Natural killer cell (primary cell): ENCODE measurements around the gene RNU6-8. TPM values are rescaled to one million over a fixed set of nuclear protein-coding genes. Genes with fewer than 3 reads are reported as not detected.

Experiments used
- ATAC-seq, 3 donors: fragments of 150-1000 bp in 2 of 3; fragments of 200-7000 bp in 1 of 3; cut with Tn5 transposase; 1 replicate in 1 of 3; 2 replicates in 2 of 3; pipeline ENCODE4 v1.10.0; 2021; ENCODE audit warnings: mild to moderate bottlenecking in 2 of 3, moderate library complexity in 2 of 3
- DNase-seq, 2 donors: peaks; one replicate each; pipeline versions ENCODE4 v3.0.0 to v3.0.0-alpha.2; 2013 to 2021; ENCODE audit warnings: mixed read lengths in 1 of 2
- H3K27ac ChIP-seq: one replicate; pipeline ENCODE4 v1.5.1; 2013; ENCODE audit warnings: mild to moderate bottlenecking, low read length
- H3K27me3 ChIP-seq: one replicate; pipeline ENCODE4 v1.6.1; 2013; ENCODE audit warnings: low read length; ENCODE audit not compliant: control insufficient read depth, insufficient read depth
- H3K36me3 ChIP-seq: one replicate; pipeline ENCODE4 v1.6.1; 2013; ENCODE audit warnings: low read length; ENCODE audit not compliant: control insufficient read depth, insufficient read depth
- H3K4me1 ChIP-seq: one replicate; pipeline ENCODE4 v1.6.1; 2013; ENCODE audit warnings: low read length; ENCODE audit not compliant: control insufficient read depth, insufficient read depth
- H3K4me3 ChIP-seq: one replicate; pipeline ENCODE4 v1.5.1; 2013; ENCODE audit warnings: low read length
- H3K9me3 ChIP-seq: one replicate; pipeline ENCODE4 v1.6.1; 2013; ENCODE audit warnings: low read length; ENCODE audit not compliant: control insufficient read depth, insufficient read depth
- H3K27ac Mint-ChIP-seq, 2 donors: one replicate each; pipeline ENCODE4 v1.8.0; 2022; ENCODE audit warnings: mild to moderate bottlenecking in 2 of 2, mixed read lengths in 2 of 2, moderate library complexity in 1 of 2
- H3K27me3 Mint-ChIP-seq, 2 donors: one replicate each; pipeline ENCODE4 v1.8.0; 2022; ENCODE audit warnings: low read depth in 2 of 2, mixed read lengths in 2 of 2
- H3K36me3 Mint-ChIP-seq: one replicate; pipeline ENCODE4 v1.8.0; 2022; ENCODE audit warnings: mixed read lengths
- H3K4me1 Mint-ChIP-seq, 2 donors: one replicate each; pipeline ENCODE4 v1.8.0; 2022; ENCODE audit warnings: mixed read lengths in 2 of 2
- H3K4me3 Mint-ChIP-seq: one replicate; pipeline ENCODE4 v1.8.0; 2022; ENCODE audit warnings: mild to moderate bottlenecking, moderate library complexity, mixed read lengths
- H3K9me3 Mint-ChIP-seq, 2 donors: one replicate each; pipeline ENCODE4 v1.8.0; 2022; ENCODE audit warnings: mixed read lengths in 2 of 2
- WGBS: methylation state at CpG from one replicate; pipeline ENCODE4 v1.1.7; 2013; ENCODE audit warnings: missing lambda C conversion rate; ENCODE audit not compliant: insufficient coverage; 5-methylcytosine and 5-hydroxymethylcytosine counted together
- intact Hi-C: fragments of 100-400 bp; cut with micrococcal nuclease; formaldehyde crosslinking; loops from one replicate; pipeline ENCODE4 v1.14.2; 2022
- total RNA-seq, 4 donors: library from RNA; stranded (reverse); fragments of 120-200 nt in 1 of 4; gene quantifications; one replicate each; pipeline versions ENCODE4 v1.2.3 to v1.2.4, GENCODE V29; 2013 to 2022
- TF ChIP-seq, protein P1 (sequence below): fragments of 200-600 bp; IDR thresholded peaks from one replicate; pipeline ENCODE4 v1.8.0; 2022; ENCODE audit warnings: antibody characterized with exemption

RNU6-8 gene
- total RNA-seq, 3 donors from 2014 or later (not counting 1 experiment from before 2014, with no cell fraction given), result not detected

DNA sequence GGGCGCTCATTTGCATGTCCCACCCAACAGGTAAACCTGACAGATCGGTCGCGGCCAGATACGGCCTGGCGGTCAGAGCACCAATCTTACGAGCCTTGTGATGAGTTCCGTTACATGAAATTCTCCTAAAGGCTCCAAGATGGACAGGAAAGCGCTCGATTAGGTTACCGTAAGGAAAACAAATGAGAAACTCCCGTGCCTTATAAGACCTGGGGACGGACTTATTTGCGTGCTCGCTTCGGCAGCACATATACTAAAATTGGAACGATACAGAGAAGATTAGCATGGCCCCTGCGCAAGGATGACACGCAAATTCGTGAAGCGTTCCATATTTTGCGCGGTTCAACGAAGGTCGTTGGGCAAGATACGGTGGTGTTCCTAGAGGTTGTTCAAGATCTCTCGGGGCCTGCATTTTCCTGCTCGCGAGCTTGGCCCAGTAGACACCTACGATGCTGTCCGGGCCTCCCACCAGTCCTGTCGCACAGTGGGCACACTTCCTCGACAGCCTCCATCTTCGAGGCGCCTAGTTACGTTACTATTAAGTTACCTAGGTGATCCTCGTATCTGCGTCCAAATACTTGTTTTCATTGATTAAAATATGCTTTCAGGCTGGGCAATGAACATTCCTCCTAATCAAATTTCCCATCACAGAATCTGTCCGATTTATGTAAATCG is 1.1 kb downstream of the RNU6-8 start, which contains the start of gene RNU6-7:
Gene RNU6-7, plus strand, starts transcription at position 230 of the 675 bp plus-strand sequence.
- intact Hi-C loops, result loop anchor here (5.0 kb wide), 1 partner anchor 640 kb away; the partner anchor contains the start of gene NUBPL
- DNase-seq, result peak in 1 of 2 donors; percentile 73
- peak within 1 kb of the TSS; percentile 89 to 92 for H3K27ac Mint-ChIP-seq

DNA sequence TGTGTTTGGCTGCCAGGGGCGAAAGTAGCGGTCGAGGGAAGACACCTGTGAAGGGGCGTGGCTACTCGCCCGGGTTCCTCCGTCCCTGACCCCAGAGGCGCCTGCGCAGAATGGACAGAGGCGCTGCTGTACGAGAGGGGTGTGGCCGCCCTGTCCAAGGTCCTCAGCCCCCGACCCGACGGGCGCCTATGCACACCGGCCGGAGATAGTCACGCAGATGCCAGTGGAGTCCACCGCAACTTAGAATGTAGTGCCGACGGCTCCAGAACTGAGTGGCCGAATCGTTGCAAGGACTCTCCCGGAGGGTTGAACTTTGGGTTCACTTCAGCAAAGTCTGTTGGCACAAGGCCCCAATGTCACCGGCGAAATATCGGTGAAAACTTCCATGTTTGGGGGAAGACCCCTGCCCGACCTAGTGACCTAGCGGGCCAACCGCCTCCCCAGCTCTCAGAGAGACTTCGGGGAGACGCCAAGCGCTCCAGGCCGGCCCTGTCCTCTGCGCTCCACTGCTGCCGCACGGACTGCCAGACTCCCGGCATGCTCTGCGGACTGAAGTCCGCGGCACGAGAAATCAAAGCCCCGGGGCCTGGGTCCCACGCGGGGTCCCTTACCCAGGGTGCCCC is 1.8 kb downstream of the RNU6-8 start:
- DNase-seq (peak; percentile 39 to 84), ATAC-seq (peak; percentile 44 to 54 (median 53))
- intact Hi-C loops, result loop anchor here (5.0 kb wide), 1 partner anchor 639 kb away; the partner anchor contains the start of gene NUBPL
- H3K27me3 Mint-ChIP-seq, result peaks cover 10 to 16% of the 10 kb centered on the region in 2 donors
- WGBS, result under 1% methylated on average over 46 of the region's 46 CpGs
- Histone ChIP-seq H3K36me3 (no peaks in the 10 kb centered on the region), H3K4me1 (peaks cover 25% of the 10 kb centered on the region), H3K9me3 (no peaks in the 10 kb centered on the region), H3K4me3 (peak overlapping the region; percentile 87), H3K27ac (peak overlapping the region; percentile 97), H3K27me3 (no peaks in the 10 kb centered on the region)
- H3K4me1 Mint-ChIP-seq, result peaks cover 36 to 41% of the 10 kb centered on the region in 2 donors
- peak overlapping the region; percentile 89 for H3K4me3 Mint-ChIP-seq
- no peaks in the 10 kb centered on the region for H3K36me3 Mint-ChIP-seq
- no peaks in the 10 kb centered on the region for H3K9me3 Mint-ChIP-seq
- TF ChIP-seq, protein P1, sequence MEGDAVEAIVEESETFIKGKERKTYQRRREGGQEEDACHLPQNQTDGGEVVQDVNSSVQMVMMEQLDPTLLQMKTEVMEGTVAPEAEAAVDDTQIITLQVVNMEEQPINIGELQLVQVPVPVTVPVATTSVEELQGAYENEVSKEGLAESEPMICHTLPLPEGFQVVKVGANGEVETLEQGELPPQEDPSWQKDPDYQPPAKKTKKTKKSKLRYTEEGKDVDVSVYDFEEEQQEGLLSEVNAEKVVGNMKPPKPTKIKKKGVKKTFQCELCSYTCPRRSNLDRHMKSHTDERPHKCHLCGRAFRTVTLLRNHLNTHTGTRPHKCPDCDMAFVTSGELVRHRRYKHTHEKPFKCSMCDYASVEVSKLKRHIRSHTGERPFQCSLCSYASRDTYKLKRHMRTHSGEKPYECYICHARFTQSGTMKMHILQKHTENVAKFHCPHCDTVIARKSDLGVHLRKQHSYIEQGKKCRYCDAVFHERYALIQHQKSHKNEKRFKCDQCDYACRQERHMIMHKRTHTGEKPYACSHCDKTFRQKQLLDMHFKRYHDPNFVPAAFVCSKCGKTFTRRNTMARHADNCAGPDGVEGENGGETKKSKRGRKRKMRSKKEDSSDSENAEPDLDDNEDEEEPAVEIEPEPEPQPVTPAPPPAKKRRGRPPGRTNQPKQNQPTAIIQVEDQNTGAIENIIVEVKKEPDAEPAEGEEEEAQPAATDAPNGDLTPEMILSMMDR, result no peak
- H3K27ac Mint-ChIP-seq, result peak overlapping the region; percentile 89 to 92

More for the DNA sequence above, 1.1 kb downstream of the RNU6-8 start, which contains the start of gene RNU6-7:
- Mint-ChIP-seq H3K36me3 (no peaks in the 10 kb centered on the region), H3K4me1 (peaks cover 36 to 41% of the 10 kb centered on the region in 2 donors), H3K9me3 (no peaks in the 10 kb centered on the region), H3K4me3 (peak within 1 kb of the TSS; percentile 89), H3K27me3 (peaks cover 10 to 19% of the 10 kb centered on the region in 2 donors)
- Histone ChIP-seq H3K36me3 (no peaks in the 10 kb centered on the region), H3K4me3 (peak within 1 kb of the TSS; percentile 87), H3K4me1 (peaks cover 25% of the 10 kb centered on the region), H3K27ac (peak within 1 kb of the TSS; percentile 97), H3K27me3 (no peaks in the 10 kb centered on the region), H3K9me3 (no peaks in the 10 kb centered on the region)
- TF ChIP-seq, protein P1, result no peak
- WGBS, result 2% methylated on average over 40 of the region's 40 CpGs
- ATAC-seq, result peak in 1 of 3 donors; percentile 11

DNA sequence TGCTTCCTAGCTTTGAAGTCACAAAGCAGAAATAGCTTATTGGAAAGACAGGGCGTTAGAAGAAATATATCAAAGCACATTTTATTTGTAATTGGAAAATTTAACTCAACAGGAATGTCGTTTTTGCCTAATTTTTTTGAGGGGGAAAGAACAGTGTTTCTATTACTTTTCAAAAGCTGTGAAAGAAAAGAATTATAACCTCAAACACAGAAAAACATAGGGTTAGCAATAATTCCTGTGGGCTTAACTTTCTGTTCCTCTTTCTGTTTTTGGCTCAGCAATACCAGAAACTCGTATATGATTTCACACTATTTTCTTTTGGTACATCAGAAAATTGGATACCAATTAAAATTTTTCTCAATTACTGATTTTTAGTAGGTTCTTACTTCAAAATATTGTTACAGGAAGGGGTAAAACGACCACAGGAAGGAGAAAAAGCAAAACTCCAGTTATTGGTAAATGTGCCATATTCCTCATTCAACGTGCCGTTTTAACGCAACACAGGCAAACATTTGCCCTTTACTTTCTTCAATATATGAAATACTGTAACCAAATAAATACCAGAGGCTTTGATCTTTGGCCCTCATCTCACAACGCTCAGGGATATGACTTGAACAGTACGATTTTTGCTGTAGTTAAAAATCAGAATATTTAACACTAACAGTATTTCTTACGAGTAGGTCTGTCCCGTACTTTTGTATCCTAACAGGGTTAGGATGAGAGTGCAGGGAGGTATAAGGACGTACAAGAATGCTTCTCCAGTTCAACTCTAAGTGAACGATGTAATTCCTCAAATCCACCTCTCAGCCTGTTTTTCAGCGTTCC is 2.5 kb downstream of the RNU6-8 start:
- no peaks in the 10 kb centered on the region for H3K36me3 Mint-ChIP-seq
- peaks cover 36 to 41% of the 10 kb centered on the region in 2 donors for H3K4me1 Mint-ChIP-seq
- WGBS, result 0% methylated on average over 7 of the region's 14 CpGs

More for the DNA sequence above, 2.5 kb downstream of the RNU6-8 start:
- Histone ChIP-seq H3K27ac (peak overlapping the region; percentile 97), H3K4me3 (peak overlapping the region; percentile 87), H3K27me3 (no peaks in the 10 kb centered on the region), H3K36me3 (no peaks in the 10 kb centered on the region), H3K4me1 (peaks cover 25% of the 10 kb centered on the region), H3K9me3 (no peaks in the 10 kb centered on the region)
- DNase-seq (no peak), ATAC-seq (no peak)
- H3K9me3 Mint-ChIP-seq, result no peaks in the 10 kb centered on the region
- intact Hi-C loops, result loop anchor here (5.0 kb wide), 1 partner anchor 638 kb away; the partner anchor contains the start of gene NUBPL
- H3K4me3 Mint-ChIP-seq, result peak overlapping the region; percentile 89
- H3K27me3 Mint-ChIP-seq, result peaks cover 10 to 16% of the 10 kb centered on the region in 2 donors
- peak overlapping the region in 1 of 2 donors; percentile 92 for H3K27ac Mint-ChIP-seq
- TF ChIP-seq, protein P1, result no peak
